ENCODE results near the gene CDH4.

- TF ChIP-seq CTCF (IDR thresholded peaks at IDR 0.05), result no peak
- no peak for TF ChIP-seq POLR2AphosphoS5 (IDR thresholded peaks at IDR 0.05)
- TF ChIP-seq POLR2A (IDR thresholded peaks at IDR 0.05), result no peak
Measured at GRCh38 chr20:61593516-61593915, 341.5 kb downstream of the CDH4 start.

Measured in prostate gland (tissue), 2 donors.